ENCODE results near the gene CCDC186.

CCDC186 gene

GRCh38 chr10:114173921-114174694, at the start of gene CCDC186:
CCDC186 (minus strand) TSS chr10:114174203; CDS start chr10:114163268, 10,935 bp downstream.
- no peak for FAIRE-seq

- FAIRE-seq: no peak
Observed at GRCh38 chr10:114223066-114223465, 49.1 kb upstream of the CCDC186 start.

GRCh38 chr10:114221235-114221634, 47.2 kb upstream of the CCDC186 start:
- FAIRE-seq: no peak

- FAIRE-seq: no peak
Observed at GRCh38 chr10:114220281-114220680, 46.3 kb upstream of the CCDC186 start.

GRCh38 chr10:114215033-114215432, 41.0 kb upstream of the CCDC186 start:
- FAIRE-seq: no peak

GRCh38 chr10:114212153-114212552, 38.1 kb upstream of the CCDC186 start:
- no peak for FAIRE-seq

- no peak for FAIRE-seq
Observed at GRCh38 chr10:114208351-114208750, 34.3 kb upstream of the CCDC186 start.

GRCh38 chr10:114207349-114207748, 33.3 kb upstream of the CCDC186 start:
- no peak for FAIRE-seq

GRCh38 chr10:114206902-114207301, 32.9 kb upstream of the CCDC186 start:
- no peak for FAIRE-seq

GRCh38 chr10:114202812-114203211, 28.8 kb upstream of the CCDC186 start:
- no peak for FAIRE-seq

- no peak for FAIRE-seq
Observed at GRCh38 chr10:114199239-114199638, 25.2 kb upstream of the CCDC186 start.

- FAIRE-seq: no peak
Observed at GRCh38 chr10:114195079-114195478, 21.1 kb upstream of the CCDC186 start.

GRCh38 chr10:114189700-114190099, 15.7 kb upstream of the CCDC186 start:
- no peak for FAIRE-seq

GRCh38 chr10:114188900-114189299, 14.9 kb upstream of the CCDC186 start:
- FAIRE-seq: no peak

GRCh38 chr10:114188001-114188400, 14.0 kb upstream of the CCDC186 start:
- no peak for FAIRE-seq

- FAIRE-seq: no peak
Observed at GRCh38 chr10:114184276-114184675, 10.3 kb upstream of the CCDC186 start.

GRCh38 chr10:114183563-114183962, 9.6 kb upstream of the CCDC186 start:
- FAIRE-seq: no peak

GRCh38 chr10:114181971-114182370, 8.0 kb upstream of the CCDC186 start:
- FAIRE-seq: no peak

GRCh38 chr10:114180937-114181336, 6.9 kb upstream of the CCDC186 start:
- no peak for FAIRE-seq

GRCh38 chr10:114179747-114180146, 5.7 kb upstream of the CCDC186 start:
- no peak for FAIRE-seq

GRCh38 chr10:114179148-114179547, 5.1 kb upstream of the CCDC186 start, which contains the start of gene TDRD1:
TDRD1 (plus strand) TSS chr10:114179353; CDS start chr10:114187832, 8,479 bp downstream.
- FAIRE-seq: no peak

GRCh38 chr10:114176511-114176910, 2.5 kb upstream of the CCDC186 start:
- FAIRE-seq: no peak

- no peak for FAIRE-seq
Observed at GRCh38 chr10:114175667-114176066, 1.7 kb upstream of the CCDC186 start.

- FAIRE-seq: no peak
Observed at GRCh38 chr10:114174695-114175188, 739 bp upstream of the CCDC186 start.

GRCh38 chr10:114173603-114173920, 441 bp downstream of the CCDC186 start:
- FAIRE-seq: no peak

Data from A204.1 (cell line).